NOMO-1 treated with DMSO at 0.1 percent for 48 hours (cell line): ENCODE results near the gene EEF1B2.
A peak's percentile ranks its signal among the peaks of the same experiment; 100 is the strongest.
"Not testable (repeated sequence)": the region's sequence is repeated elsewhere in the genome, so short reads cannot be mapped to it uniquely, and the experiment has no call there.

ENCODE experiments used
- DNase-seq: peaks from one replicate; lab custom pipeline; 2025; ENCODE audit not compliant: unreplicated experiment; lab: John Stamatoyannopoulos, UW

EEF1B2 gene

GRCh38 chr2:206163251-206163880, 3.7 kb downstream of the EEF1B2 start:
- no peak for DNase-seq

GRCh38 chr2:206164261-206164862, 4.7 kb downstream of the EEF1B2 start:
- peak; percentile 2 for DNase-seq

GRCh38 chr2:206168230-206168629, 8.5 kb downstream of the EEF1B2 start:
- DNase-seq = not testable (repeated sequence)

GRCh38 chr2:206171624-206172397, 12.1 kb downstream of the EEF1B2 start:
- not testable (repeated sequence) for DNase-seq

GRCh38 chr2:206173147-206173546, 13.5 kb downstream of the EEF1B2 start:
- no peak for DNase-seq

GRCh38 chr2:206176121-206176520, 16.4 kb downstream of the EEF1B2 start:
- DNase-seq = no peak

- no peak for DNase-seq
These were observed 17.2 kb downstream of the EEF1B2 start for GRCh38 chr2:206176901-206177300.

- DNase-seq = not testable (repeated sequence)
These were observed 21.8 kb downstream of the EEF1B2 start for GRCh38 chr2:206181526-206181925.

GRCh38 chr2:206189691-206190090, 30.0 kb downstream of the EEF1B2 start:
- DNase-seq = no peak

GRCh38 chr2:206190111-206190510, 30.4 kb downstream of the EEF1B2 start:
- no peak for DNase-seq

GRCh38 chr2:206190689-206191088, 31.0 kb downstream of the EEF1B2 start:
- DNase-seq = no peak

GRCh38 chr2:206192157-206192556, 32.5 kb downstream of the EEF1B2 start:
- no peak for DNase-seq

- peak; percentile 60 for DNase-seq
These were observed 34.1 kb downstream of the EEF1B2 start for GRCh38 chr2:206193671-206194357.

GRCh38 chr2:206198677-206199076, 39.0 kb downstream of the EEF1B2 start:
- no peak for DNase-seq

- DNase-seq = no peak
These were observed 41.6 kb downstream of the EEF1B2 start for GRCh38 chr2:206201075-206201848.

- DNase-seq = no peak
These were observed 42.8 kb downstream of the EEF1B2 start for GRCh38 chr2:206202446-206202845.

GRCh38 chr2:206203331-206203730, 43.6 kb downstream of the EEF1B2 start:
- no peak for DNase-seq

GRCh38 chr2:206204710-206205109, 45.0 kb downstream of the EEF1B2 start:
- DNase-seq = no peak

- DNase-seq = not testable (repeated sequence)
These were observed 47.6 kb downstream of the EEF1B2 start for GRCh38 chr2:206207316-206207715.

- DNase-seq = no peak
These were observed 49.2 kb downstream of the EEF1B2 start for GRCh38 chr2:206208900-206209299.
